CD4-positive, alpha-beta T cell (primary cell): Measurements from ENCODE around the gene PRPF38A. TPM values are rescaled to one million over a fixed set of nuclear protein-coding genes. Genes with fewer than 3 reads are reported as not detected.

Experiments used
- ATAC-seq: fragments of 200-7000 bp; cut with Tn5 transposase; one replicate; pipeline ENCODE4 v1.10.0; 2022; ENCODE audit warnings: mild to moderate bottlenecking; ENCODE audit not compliant: poor library complexity
- CTCF ChIA-PET: fragments of 350-600 bp; sonication (Branson Sonifier 250); formaldehyde crosslinking; loops from one replicate; lab custom pipeline; 2021; ENCODE audit warnings: antibody characterized with exemption, inconsistent platforms; lab: Charles Lee
- POLR2A ChIA-PET: fragments of 350-600 bp; sonication (Branson Sonifier 250); formaldehyde crosslinking; loops from one replicate; lab custom pipeline; 2021; ENCODE audit warnings: antibody characterized with exemption, inconsistent platforms; lab: Charles Lee
- DNase-seq, 14 experiments: peaks; one replicate each; pipeline ENCODE4 v3.0.0-alpha.2; 2013 to 2020; ENCODE audit warnings: mixed read lengths in 2 of 14
- H3K27ac ChIP-seq, 2 donors: one replicate each; pipeline versions ENCODE4 v1.5.1 to v1.7.0; 2013; ENCODE audit warnings: low read length in 2 of 2, low read depth in 1 of 2, mild to moderate bottlenecking in 1 of 2
- H3K27me3 ChIP-seq, 2 experiments: 1 replicate in 1 of 2; 2 replicates in 1 of 2; pipeline versions ENCODE4 v1.6.1 to v1.7.0; 2013; ENCODE audit warnings: low read length in 2 of 2, control low read depth in 1 of 2, mild to moderate bottlenecking in 1 of 2, moderate library complexity in 1 of 2; ENCODE audit not compliant: insufficient read depth in 2 of 2, control insufficient read depth in 1 of 2
- H3K36me3 ChIP-seq: one replicate; pipeline ENCODE4 v1.6.1; 2013; ENCODE audit warnings: low read length, control low read depth; ENCODE audit not compliant: insufficient read depth
- H3K4me1 ChIP-seq: one replicate; pipeline ENCODE4 v1.6.1; 2013; ENCODE audit warnings: low read length, control low read depth; ENCODE audit not compliant: insufficient read depth
- H3K4me3 ChIP-seq: one replicate; pipeline ENCODE4 v1.5.1; 2013; ENCODE audit warnings: mild to moderate bottlenecking, low read length, moderate library complexity
- H3K9me3 ChIP-seq, 2 experiments: 1 replicate in 1 of 2; 2 replicates in 1 of 2; pipeline versions ENCODE4 v1.6.1 to v1.7.0; 2013; ENCODE audit warnings: low read length in 2 of 2, mild to moderate bottlenecking in 2 of 2, control low read depth in 1 of 2, moderate library complexity in 1 of 2; ENCODE audit not compliant: control insufficient read depth in 1 of 2, insufficient read depth in 1 of 2
- H3K27ac Mint-ChIP-seq: one replicate; pipeline ENCODE4 v1.8.0; 2020; ENCODE audit warnings: mixed read lengths
- H3K27me3 Mint-ChIP-seq: one replicate; pipeline ENCODE4 v1.8.0; 2021; ENCODE audit warnings: mixed read lengths
- H3K36me3 Mint-ChIP-seq: one replicate; pipeline ENCODE4 v1.8.0; 2021; ENCODE audit warnings: low read depth, mixed read lengths
- H3K4me1 Mint-ChIP-seq: one replicate; pipeline ENCODE4 v1.8.0; 2021; ENCODE audit warnings: low read depth, mixed read lengths
- H3K4me3 Mint-ChIP-seq: one replicate; pipeline ENCODE4 v1.8.0; 2020; ENCODE audit warnings: mild to moderate bottlenecking, mixed read lengths
- H3K9me3 Mint-ChIP-seq: one replicate; pipeline ENCODE4 v1.8.0; 2020; ENCODE audit warnings: mixed read lengths
- intact Hi-C, 2 experiments: fragments of 100-400 bp; cut with DNase I in 1 of 2; cut with micrococcal nuclease in 1 of 2; formaldehyde crosslinking; loops; one replicate each; pipeline versions ENCODE4 v1.15.1 to v1.9.0; 2023 to 2025; cut with DNase I, micrococcal nuclease
- total RNA-seq, 174 experiments: library from RNA in 2 of 174; stranded (reverse) in 2 of 174; gene quantifications; one replicate each; pipeline ENCODE4 v1.2.3 and lab custom pipeline; 2021 to 2026
- TF ChIP-seq, protein P1 (sequence below): fragments of 200-600 bp; IDR thresholded peaks from one replicate; pipeline ENCODE4 v1.8.0; 2022; ENCODE audit warnings: antibody characterized with exemption, mild to moderate bottlenecking

Gene PRPF38A
- total RNA-seq, 2 experiments from 2014 or later = 56.2 to 63.6 TPM

DNA sequence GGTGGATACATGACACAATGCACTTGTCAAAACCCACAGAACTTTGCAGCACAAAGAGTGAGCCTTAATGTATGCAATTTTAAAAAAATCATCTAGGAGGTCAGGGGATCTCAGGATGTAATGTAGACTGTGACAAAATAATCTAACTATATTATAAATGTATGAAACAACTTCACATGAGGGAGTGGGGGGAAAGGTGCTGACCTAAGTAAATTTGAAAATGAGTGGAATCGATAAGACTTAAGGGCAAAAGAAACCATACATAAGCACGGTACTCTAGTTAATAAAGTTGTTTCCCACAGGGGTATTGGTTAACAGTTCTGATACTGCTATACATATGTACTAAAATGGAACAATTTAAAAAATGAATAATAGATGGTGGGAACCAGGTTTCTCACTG is 64.7 kb downstream of the PRPF38A start:
- Mint-ChIP-seq H3K4me1 (peaks cover 5% of the 10 kb centered on the region), H3K36me3 (peaks cover 67% of the 10 kb centered on the region), H3K4me3 (no peak overlapping the region), H3K9me3 (no peaks in the 10 kb centered on the region), H3K27ac (no peak overlapping the region), H3K27me3 (no peaks in the 10 kb centered on the region)
- CTCF ChIA-PET = interaction anchor here (0.6 kb wide), 1 partner anchor 147 kb away, joined by 3 read pairs; no protein-coding TSS in a partner anchor
- TF ChIP-seq, protein P1, sequence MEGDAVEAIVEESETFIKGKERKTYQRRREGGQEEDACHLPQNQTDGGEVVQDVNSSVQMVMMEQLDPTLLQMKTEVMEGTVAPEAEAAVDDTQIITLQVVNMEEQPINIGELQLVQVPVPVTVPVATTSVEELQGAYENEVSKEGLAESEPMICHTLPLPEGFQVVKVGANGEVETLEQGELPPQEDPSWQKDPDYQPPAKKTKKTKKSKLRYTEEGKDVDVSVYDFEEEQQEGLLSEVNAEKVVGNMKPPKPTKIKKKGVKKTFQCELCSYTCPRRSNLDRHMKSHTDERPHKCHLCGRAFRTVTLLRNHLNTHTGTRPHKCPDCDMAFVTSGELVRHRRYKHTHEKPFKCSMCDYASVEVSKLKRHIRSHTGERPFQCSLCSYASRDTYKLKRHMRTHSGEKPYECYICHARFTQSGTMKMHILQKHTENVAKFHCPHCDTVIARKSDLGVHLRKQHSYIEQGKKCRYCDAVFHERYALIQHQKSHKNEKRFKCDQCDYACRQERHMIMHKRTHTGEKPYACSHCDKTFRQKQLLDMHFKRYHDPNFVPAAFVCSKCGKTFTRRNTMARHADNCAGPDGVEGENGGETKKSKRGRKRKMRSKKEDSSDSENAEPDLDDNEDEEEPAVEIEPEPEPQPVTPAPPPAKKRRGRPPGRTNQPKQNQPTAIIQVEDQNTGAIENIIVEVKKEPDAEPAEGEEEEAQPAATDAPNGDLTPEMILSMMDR = no peak
- H3K4me3 ChIP-seq = no peak overlapping the region
- ATAC-seq (no peak), DNase-seq (no peak)
- intact Hi-C loops = no loop called here
- H3K36me3 ChIP-seq = peaks cover 15% of the 10 kb centered on the region
- no peaks in the 10 kb centered on the region for H3K4me1 ChIP-seq
- H3K9me3 ChIP-seq = no peaks in the 10 kb centered on the region
- H3K27me3 ChIP-seq = no peaks in the 10 kb centered on the region
- POLR2A ChIA-PET = no interaction called here
- no peak overlapping the region for H3K27ac ChIP-seq

Other genes starting within 250 kb of the PRPF38A start
- gene CC2D1B, start 38.4 kb upstream of the PRPF38A start, total RNA-seq = 10 to 100 TPM; 46.5 to 47.5 TPM
- 1 to 10 TPM; 1.1 to 1.3 TPM for gene ORC1, start 179 bp upstream of the PRPF38A start, total RNA-seq
- gene TUT4, start 148.5 kb downstream of the PRPF38A start, total RNA-seq = 100 to 1,000 TPM; 141 to 147 TPM
- gene GPX7, start 197.8 kb downstream of the PRPF38A start, total RNA-seq = 10 to 100 TPM; 11.7 to 12.5 TPM
- gene SHISAL2A, start 228.6 kb downstream of the PRPF38A start, total RNA-seq = 10 to 100 TPM; 25.9 to 28.4 TPM